ENCODE results near the gene ACSL5.

ACSL5 gene

DNA sequence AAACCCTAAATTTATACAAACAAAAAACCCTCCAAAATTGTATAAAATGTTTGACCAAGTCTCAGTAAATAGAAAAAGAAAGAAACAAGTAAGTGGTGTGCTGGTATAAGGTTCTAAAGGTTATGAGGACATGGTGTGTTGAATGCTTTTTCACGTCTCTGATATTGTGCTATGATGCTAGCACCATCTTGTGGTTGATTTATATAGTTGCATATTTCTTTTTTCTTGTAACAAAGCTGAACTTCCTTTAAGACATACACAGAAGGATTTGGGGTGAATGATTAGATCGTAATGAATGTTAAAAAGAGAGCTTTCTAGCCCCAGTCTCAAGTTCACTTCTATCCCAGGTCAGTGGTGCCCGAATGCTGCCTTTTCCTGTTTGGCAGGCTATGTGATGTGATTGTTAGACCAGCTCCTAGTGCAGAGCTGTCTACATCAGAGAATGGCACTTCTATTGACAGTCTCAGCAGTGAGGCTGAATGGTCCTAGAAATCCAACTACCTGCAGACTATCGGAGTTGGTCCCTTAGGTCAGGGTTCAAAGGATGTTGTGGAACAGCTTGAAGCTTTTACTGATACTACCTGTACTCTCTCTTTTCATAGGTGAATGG lies 98.1 kb downstream of the ACSL5 start:
- peak; percentile 21 for DNase-seq

DNA sequence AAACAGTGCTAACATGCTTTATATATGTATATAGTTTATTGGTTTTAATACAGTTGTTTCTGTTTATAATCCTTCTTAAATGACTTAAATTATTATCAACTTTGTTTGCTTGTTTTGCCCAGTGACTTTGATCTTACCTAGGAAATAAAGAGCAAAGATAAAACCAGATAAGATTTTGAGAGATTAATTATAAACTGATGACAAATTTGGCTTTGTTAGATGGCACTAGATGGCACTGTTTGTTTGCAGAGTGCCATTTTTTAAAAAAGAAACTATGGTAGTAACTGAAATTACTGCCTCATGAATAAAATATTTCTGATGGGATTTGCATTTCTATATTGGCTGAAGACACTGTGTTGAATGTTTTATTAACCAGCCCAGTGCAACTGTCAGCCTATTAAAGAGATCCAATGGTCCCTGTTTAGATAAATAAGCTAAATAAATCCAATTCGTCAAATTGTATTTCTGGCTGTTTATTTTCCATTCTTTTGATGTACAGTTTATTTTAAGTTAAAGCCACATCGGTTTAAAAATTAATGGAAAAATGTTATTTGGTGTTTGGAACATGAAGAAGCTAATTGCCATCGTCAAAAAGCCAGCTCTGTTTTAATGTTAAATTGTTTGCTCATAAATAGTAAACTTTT lies 101.8 kb downstream of the ACSL5 start:
- DNase-seq = no peak

All from central memory CD4-positive, alpha-beta T cell (primary cell).